HUDEP-2 (cell line): ENCODE measurements around the gene URGCP.

Source experiments
- DNase-seq, 76 experiments: peaks; one replicate each; lab custom pipeline; 2025; ENCODE audit not compliant: unreplicated experiment in 76 of 76; lab: John Stamatoyannopoulos, UW

The URGCP gene

DNA sequence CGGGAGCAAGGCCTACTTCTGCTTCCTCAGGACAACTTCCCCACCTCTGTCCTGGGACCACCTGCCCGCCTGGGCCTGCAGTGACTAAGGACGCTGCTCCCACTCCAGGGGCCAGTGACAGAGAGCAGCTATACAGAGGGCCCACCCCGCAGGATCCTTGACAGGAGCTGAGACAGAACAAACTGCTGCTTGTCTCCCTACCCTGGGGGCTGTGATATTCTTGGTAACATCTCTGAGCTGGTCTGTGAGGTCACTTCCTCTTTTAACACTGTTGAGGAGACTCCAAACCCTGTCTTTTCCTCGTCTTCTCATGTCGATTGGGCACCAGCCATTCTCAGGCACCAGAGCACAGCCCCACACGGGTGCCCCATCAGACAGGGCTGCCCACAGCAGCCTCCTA is 30.2 kb downstream of the URGCP start:
- DNase-seq, result no peak

DNA sequence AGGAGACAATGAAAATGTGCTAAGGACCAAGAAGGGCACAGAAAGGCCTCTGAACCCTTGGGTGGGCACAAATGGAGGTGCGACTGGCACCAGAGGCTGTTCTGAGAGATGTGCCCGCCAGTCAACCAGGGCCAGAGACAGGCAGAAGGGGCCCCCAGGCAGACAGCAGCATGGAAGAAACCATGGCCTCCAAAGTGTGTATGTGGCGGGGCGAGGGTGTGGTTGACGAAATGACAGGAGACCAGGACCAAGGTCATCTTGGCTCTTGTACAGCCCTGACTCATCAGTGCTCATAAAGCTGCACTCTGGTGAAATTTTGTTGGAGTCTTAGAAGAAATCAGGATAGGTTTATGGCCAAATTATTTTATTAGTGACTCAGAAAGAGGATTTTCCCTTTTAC is 33.1 kb downstream of the URGCP start:
- peak in 29 of 76 experiments; percentile 3 to 42 (median 18) for DNase-seq

GRCh38 chr7:43872406-43873110 is 33.8 kb downstream of the URGCP start:
- no peak for DNase-seq

DNA sequence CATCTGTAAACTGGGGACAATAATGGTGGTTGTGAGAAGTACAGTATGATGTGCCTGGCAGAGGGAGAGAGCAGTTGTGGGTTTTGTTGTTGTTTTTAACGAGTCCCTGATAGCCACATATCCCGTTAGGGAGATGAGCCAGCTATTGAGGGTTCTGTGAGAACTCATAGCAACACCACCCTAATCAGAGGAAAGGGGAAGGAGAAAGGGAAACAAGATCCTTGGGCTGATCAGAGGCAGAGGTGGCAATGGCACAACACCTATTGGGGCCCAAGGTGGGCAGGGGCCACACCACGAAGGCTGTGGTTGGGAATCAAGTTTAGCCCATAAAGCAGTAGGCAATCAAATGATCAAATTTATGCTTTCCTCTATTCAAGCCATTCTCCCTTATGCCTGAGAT is 35.3 kb downstream of the URGCP start:
- DNase-seq, result no peak

- DNase-seq, result no peak
These were observed 36.1 kb downstream of the URGCP start for GRCh38 chr7:43870316-43870715.

- DNase-seq, result no peak
These were observed 36.5 kb downstream of the URGCP start for GRCh38 chr7:43869867-43870240.

DNA sequence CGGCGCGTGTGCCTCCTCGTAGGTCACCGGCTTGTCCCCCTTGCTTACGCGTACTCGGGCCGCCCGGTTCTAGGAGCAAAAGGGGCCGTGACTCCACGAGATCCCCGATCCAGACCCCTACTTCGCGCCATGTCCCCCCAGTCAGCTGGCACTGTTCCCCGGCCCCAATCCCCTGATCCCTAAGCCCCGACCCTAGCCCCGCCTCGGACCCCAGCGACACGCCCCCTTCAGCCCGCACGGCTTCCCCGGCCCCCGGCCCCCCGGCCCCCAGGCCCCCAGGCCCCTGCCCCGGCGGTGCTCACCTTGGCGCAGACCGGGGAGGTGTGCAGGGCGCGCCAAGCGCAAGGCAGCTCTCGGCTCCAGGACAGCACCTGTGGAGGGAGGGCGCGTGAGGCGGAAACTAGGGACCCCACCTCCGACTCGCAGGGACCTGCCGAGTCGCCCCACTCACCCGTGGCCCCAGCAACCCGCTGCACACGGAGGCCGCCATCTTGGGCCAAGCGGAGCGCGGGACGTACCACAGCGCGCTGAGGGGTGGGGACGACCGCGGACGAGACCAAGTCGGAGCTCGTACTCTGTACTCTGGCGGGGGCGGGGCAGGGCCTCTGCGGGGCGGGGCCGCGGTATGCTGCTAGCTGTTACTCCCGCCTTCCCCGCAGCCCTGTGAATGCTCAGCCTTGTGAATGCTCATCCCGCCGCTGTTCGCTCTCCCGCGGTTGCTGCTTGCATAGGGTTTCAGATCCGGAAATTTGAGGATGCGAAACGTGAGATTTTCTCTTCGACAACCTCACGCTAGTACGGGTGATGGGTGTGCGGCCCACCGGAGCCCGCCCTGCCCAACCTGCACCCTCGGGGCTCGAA is 37.2 kb downstream of the URGCP start, which contains the start of gene MRPS24:
Gene MRPS24 (minus strand): TSS at position 512 of the 861 bp plus-strand sequence. CDS start 22 bp downstream, at position 490.
- DNase-seq, result peak; percentile 7 to 95 (median 88)

GRCh38 chr7:43868681-43869005 is 37.8 kb downstream of the URGCP start:
- peak in 1 of 76 experiments; percentile 22 for DNase-seq

DNA sequence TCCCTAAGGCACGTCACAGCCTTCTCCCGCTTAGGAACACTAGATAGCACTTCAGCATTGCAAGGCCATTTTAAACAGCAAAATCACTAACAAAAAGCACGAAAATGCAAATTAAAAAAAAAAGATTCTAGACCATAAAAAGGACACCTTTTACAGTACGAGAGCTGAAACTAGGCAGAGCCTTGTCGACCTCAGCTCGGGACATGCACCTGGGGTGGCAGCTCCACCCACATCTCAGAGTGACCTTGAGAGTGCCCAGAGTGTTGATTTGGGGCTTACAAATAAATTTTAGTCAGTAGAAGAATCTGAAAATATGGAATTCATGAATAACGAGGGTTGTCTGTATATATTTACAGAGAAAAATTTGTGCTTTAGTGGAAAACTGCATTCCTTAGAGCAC is 38.2 kb downstream of the URGCP start:
- DNase-seq, result peak in 1 of 76 experiments; percentile 30

DNA sequence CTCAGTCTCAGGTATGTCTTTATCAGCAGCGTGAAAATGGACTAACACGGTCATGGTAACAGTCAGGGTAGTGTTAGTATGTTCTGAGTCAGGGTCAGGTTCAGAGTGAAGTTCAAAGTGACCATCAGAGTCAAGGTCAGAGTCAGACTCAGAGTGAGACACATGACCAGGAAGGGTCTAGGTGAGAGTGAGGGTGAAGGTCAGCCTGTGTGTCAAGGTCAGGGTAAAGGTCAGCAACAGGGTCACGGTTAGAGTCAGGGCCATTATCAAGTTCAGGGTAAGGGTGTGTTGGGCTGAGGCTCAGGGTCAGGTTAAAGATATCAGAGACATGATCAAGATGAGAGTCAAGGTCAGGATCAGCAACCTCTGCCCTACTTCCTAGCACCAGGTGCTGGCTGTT is 41.1 kb downstream of the URGCP start:
- no peak for DNase-seq

- no peak for DNase-seq
These were observed 42.3 kb downstream of the URGCP start for GRCh38 chr7:43864126-43864525.

DNA sequence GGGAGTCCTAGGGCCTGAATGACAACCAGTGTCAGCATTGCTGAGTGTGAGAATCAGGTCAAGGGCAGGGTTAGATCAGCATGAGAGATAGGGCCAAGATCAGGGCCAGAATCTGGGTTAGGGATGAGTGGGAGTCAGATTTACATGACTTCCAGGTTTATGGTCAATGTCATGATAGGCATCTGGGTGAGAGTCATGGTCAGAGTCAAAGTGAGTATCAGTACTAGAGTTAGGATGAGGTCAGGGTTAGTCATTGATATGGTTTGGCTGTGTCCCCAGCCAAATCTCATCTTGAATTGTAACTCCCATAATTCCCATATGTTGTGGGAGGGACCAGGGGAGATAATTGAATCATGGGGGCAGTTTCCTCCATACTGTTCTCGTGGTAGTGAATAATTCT is 49.4 kb downstream of the URGCP start:
- DNase-seq, result peak in 5 of 76 experiments; percentile 5 to 59 (median 17)

DNA sequence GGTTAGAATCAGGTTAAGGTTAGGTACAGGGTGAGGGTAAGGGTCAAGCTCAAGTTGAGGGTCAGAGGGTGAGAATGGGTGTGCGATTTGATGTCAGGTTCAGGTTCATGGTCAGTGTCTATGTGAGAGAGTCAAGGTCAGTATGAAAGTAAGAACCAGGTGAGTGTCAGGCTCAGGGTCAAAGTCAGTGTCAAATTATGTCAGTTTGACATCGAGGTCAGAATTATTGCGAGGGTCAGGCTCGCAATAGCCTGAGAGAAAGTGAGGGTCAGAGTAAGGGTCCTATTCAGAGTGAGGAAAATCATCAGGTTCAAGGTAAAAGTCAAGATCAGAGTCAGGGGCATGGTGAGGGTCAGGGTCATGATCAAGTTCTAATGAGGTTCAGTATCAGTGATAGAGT is 50.1 kb downstream of the URGCP start:
- no peak for DNase-seq

- DNase-seq, result no peak
These were observed 51.2 kb downstream of the URGCP start for GRCh38 chr7:43855176-43855575.

GRCh38 chr7:43851805-43852204 is 54.6 kb downstream of the URGCP start:
- no peak for DNase-seq

DNA sequence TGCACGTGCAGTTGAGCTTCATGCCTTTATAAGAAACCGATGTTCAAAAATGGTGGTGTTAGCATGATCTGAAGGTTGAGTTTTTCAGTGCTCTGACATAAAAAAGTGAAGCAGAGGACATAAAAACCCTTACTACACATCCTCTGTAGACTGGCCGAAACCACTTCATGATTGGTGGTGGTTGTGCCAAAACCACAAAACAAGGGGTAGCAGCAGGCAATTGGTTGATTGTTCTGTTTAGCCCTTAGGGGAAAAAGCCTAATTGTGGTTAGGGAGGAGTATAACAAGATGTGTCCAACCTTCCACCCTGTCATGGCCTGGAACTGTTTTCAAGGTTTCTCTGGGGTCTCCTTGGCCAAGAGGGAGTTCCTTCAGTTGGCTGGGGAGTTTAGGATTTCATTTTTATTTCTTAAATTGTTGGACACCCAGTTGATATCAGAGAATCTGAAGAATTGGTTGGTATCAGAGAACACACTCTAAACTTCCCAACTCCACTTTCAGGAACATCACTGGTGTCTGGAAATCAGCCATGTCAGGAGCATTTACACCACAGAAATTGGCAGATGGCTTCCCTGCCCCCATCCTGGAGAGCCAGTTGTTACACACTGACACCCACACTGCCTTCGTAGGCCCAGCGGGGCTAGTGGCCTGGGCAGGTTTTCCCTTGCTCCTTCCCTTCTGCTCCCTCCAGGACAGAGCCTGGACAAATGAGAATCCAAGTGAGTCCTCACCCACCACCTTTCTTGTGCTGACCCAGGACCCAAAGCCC is 55.9 kb downstream of the URGCP start:
- peak in 8 of 76 experiments; percentile 5 to 41 (median 30) for DNase-seq

DNA sequence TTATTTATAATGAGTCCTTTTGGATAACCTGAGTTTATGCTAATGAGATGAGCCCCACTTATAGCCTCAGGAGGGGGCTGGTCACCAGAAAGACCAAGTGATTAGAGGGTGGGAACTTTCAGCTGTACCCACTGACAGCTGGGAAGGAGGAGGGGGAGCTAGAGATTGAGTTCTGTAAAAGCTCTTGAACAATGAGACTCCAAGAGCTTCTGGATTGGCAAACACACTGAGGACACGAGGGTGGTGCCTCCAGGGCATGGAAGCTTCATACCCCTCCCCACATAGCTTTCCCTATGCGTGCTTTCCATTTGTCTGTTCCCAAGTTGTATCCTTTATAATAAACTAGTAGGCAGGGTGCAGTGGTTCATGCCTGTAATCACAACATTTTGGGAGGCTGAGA is 57.3 kb downstream of the URGCP start:
- no peak for DNase-seq

- no peak for DNase-seq
These were observed 58.9 kb downstream of the URGCP start for GRCh38 chr7:43847496-43847895.

GRCh38 chr7:43844662-43845061 is 61.7 kb downstream of the URGCP start:
- DNase-seq, result no peak

GRCh38 chr7:43844257-43844656 is 62.1 kb downstream of the URGCP start:
- no peak for DNase-seq

DNA sequence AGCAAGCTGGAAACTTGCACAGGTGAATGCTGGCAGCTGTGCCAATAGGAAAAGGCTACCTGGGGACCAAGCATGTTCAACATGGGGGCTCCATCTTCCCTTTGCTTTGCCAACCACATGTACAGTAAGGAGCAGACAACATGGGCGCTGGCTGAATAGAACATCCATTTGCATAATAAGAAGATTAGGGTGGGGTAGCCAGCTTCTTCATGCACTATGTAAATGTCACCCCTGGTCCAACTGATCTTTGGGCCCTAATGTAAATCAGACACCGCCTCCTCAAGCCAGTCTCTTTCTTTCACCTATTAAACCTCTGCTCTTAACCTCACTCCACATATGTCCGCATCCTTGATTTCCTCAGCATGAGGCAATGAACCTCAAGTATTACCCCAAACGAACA is 63.1 kb downstream of the URGCP start:
- no peak for DNase-seq
